Frontal cortex (tissue), 4 donors: ENCODE measurements around the gene PIP4K2A. TPM values are rescaled to one million over a fixed set of nuclear protein-coding genes. Genes with fewer than 3 reads are reported as not detected.
A peak's percentile ranks its signal among the peaks of the same experiment; 100 is the strongest.

Experiments used
- DNase-seq, 2 donors: peaks; one replicate each; pipeline ENCODE4 v3.0.0; 2012; ENCODE audit warnings: low spot score in 2 of 2
- FAIRE-seq: peaks from 2 replicates; lab custom pipeline; 2012; peaks lifted over from hg19 to GRCh38; lab: Jason Lieb, UNC
- total RNA-seq: library from RNA; depleted of rRNA; stranded (reverse); fragments of >200 nt; gene quantifications from one replicate; pipeline ENCODE4 v1.2.3, GENCODE V29; 2014
- donor health status: control.
- donor health status: control.
- donor health status: control.

PIP4K2A gene
- total RNA-seq, 1 donor from 2014 or later = 56.7 TPM

- DNase-seq (no peak), FAIRE-seq (no peak)
Observed at GRCh38 chr10:22609251-22609650, 105.1 kb downstream of the PIP4K2A start.

DNA sequence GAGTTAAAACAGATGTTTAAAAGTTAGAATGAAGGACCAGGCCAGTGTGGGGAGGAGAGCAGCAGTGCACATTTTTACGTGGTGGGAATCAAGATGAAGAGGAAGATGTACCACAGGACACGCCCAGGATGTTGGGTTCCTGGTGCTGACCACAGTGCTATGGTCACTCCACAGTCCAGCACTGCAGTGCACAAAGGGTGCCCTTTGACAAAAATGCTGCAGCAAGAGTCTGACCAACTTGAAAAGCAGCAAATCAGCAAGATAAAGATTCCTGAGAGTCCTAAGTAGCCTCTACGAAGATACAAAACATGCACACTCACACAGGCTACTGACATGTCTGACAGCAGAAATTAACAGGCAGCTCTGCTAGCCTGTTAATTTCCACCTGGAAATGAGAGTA is 107.1 kb downstream of the PIP4K2A start:
- DNase-seq (no peak), FAIRE-seq (no peak)

- DNase-seq = no peak
- FAIRE-seq = no peak
Observed at GRCh38 chr10:22606164-22606614, 108.2 kb downstream of the PIP4K2A start.

DNA sequence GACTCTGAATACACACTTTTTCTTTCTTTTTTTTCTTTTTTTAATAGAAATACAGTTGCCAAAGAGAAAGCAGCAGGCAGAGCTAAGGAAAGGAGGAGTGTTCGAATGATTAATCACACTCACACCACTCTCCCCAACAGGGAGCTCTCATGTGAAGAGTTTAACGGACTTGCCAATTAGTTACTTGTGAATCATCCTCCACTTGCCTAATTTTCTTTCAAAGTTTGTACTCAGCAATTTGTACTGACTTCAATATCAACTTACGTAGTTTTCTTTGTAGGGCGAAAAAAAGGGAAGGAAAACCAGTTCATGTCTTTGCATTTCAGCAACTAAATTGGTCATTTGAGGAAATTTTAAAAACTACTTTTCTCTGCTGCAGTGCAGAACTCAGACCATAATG is 109.2 kb downstream of the PIP4K2A start:
- FAIRE-seq (peak; percentile 28), DNase-seq (peak in 1 of 2 donors; percentile 41)

GRCh38 chr10:22604344-22605126 is 109.8 kb downstream of the PIP4K2A start:
- no peak for FAIRE-seq

DNA sequence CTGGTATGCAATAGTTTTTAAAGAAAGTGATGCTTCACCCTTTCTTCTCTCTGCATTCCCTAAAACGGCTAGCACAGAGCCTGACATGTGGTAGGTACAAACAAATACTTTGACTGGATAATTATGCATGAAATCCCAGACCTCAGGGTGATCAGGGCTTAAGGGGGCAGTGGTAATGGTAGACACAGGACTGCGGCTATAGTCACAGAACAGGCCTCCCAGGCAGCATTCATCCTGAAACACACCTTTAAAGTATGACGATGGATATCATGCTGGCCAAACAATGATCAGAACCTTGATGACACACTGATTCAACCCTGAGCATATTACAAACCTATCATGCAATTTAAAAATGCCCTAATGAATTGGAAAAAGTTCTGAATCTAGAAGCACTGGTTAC is 110.8 kb downstream of the PIP4K2A start:
- no peak for DNase-seq
- no peak for FAIRE-seq

More at GRCh38 chr10:22604344-22605126, 109.8 kb downstream of the PIP4K2A start:
- no peak for DNase-seq

DNA sequence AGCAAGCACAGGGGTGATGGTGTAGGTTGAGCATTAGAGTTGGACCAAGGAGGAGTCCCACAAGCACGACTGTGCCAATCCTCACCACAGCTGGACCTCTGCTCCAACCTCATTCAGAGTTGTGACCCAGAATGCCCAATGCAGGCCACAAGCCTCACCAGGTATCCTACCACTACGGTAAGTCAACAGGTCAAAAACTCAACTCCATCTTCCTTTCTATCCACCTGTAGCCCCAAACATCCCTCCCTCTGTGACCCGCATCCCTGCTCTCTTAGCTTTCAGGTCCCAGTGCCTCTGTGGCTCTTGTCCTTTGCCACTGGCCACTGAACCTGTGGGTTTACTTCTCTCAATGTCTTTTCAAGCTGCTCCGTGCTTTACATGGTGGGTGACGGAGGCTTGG is 112.8 kb downstream of the PIP4K2A start:
- FAIRE-seq (no peak), DNase-seq (no peak)

DNA sequence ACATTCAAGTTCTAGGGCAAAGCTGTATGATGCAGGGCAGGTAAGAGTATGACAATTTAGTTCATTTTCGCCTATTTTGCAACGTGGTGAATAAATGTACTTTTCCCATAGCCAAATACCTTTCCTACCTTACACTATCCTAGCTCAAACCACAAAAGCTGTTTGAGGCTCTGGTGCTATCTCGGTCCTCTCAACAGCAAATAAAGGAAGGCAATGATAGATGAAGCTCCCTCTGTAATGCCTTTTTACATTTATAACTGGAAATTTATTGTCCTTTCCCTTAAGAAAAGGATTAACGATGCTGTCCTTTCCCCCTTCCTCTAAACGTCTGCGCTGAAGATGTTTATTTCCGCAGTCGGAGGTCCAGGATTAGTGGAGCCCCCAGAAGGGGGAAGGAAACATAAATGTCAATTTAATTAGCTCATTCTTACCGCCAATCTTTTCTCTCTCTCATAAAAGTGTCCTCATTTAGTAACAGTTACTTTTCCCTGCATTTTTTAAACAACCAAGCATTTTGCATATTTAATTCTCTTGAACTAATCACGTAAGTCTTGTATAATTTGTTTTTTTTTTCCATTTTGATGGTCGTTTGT is 114.6 kb downstream of the PIP4K2A start:
- DNase-seq (no peak), FAIRE-seq (no peak)

DNA sequence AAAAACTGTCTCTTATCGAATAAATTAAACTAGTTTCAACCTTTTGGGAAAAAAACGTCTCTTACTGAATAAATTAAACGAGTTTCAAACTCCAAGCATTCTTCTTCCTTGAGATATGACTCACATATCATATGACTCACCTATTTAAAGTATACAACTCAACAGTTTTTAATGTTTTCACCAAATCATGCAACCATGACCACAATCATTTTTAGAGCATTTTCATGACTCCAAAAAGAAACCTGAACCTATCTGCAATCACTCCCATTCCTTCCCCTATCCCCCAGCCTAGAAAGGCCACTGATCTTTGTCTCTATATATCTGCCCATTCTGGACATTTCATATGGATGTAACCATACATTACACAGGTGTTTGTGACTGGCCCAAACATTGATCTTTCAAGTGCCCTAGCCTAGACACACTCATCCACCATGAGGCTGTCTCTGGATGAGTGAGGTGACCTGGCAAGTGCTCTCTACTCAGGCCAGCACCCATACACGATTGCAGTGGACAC is 115.3 kb downstream of the PIP4K2A start:
- FAIRE-seq (no peak), DNase-seq (no peak)

DNA sequence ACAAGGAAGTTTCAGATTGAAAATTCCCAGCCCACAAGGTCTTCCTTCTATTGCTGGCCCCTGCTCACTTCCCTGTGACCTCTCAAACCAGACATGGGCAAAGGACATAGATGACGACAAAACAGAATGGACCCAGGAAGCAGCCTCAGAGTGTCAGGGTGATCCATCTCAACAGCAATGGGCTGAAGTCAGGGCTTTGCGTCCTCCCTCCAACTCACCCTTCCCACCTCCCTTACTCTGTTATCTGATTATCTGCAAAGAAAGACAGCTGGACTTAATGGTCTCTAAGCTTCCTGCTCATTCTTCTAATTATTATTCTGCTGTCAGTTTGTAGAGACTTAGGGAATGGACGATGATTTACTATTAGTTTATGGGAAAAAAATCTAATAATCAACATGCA is 115.9 kb downstream of the PIP4K2A start:
- FAIRE-seq (no peak), DNase-seq (no peak)

GRCh38 chr10:22597138-22597537 is 117.2 kb downstream of the PIP4K2A start:
- DNase-seq (no peak), FAIRE-seq (no peak)

DNA sequence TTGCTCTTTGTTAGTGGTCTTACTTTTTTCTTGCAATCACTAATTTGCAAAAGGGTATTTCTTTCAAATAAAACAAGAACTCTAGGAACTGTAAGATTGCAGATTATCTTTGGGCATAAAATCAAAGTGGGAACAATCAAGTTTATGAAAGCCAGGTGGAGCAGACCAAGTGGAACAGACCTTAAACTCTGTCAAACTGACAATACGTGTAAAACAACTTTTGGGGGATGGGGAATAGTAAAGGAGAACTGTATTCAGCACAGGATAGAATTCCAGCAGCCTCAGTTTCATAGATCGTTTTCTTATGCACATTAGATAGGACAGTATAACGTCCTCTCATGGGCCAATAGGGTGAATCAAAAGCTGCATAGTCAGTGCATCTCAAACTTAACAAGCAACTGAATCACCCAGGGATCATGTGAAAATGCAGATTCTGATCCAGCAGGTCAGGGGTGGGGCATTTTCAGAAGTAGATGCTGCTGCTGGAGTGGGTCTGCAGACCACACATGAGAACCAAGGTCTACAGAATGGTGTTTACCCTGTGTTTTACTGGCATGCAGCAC is 120.7 kb downstream of the PIP4K2A start:
- DNase-seq (no peak), FAIRE-seq (no peak)

GRCh38 chr10:22593026-22593425 is 121.4 kb downstream of the PIP4K2A start:
- DNase-seq = no peak
- FAIRE-seq = no peak

DNA sequence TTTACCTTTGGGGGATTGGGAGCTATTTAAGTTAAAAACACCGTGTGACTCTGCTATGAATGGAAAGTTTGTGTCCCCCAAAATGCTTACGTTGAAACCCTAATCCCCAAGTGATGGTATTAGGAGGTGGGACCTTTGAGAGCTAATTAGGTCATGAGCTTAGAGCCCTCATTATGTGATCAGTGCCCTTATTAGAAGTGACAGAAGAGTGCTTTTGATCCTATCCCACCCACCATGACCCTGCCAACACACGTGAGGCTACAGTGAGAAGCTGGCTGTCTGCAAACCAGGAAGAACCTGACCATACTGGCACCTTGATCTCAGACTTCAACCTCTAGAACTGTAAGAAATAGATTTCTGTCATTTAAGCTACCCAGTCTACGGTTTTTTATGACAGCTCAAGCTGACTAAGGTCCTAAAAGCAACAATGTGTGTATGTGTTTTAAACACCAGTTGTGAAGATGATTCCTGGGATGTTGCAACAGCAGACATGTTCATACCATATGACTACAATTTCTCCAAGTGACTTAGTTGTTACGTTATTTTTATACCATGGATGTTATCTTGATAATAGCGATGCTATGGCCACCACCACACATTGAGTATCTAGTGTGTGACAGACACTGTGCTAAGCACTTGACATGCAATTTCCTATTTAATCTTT is 124.4 kb downstream of the PIP4K2A start:
- DNase-seq = no peak
- FAIRE-seq = no peak

- no peak for DNase-seq
- no peak for FAIRE-seq
Observed at GRCh38 chr10:22588462-22588861, 125.9 kb downstream of the PIP4K2A start.

DNA sequence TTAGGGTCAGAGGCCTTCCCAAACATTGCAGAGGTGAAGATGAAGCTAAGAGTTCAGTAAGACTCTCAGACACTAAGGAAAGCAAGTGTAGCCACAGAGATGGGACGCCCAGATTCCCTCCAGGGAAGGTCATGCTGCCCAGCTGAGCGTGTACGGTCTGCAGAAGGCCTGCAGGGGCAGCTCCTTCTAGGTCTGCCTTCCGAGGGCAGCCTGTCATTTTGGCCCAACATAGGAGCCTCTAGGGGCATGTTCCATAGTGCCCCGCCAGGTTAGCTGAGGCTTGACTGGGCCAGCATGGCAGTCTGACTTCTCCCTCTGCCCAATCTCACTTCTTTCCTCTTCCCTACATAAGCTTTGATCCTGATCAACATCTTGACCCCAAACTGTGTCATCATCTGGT is 130.7 kb downstream of the PIP4K2A start:
- no peak for DNase-seq
- no peak for FAIRE-seq

DNA sequence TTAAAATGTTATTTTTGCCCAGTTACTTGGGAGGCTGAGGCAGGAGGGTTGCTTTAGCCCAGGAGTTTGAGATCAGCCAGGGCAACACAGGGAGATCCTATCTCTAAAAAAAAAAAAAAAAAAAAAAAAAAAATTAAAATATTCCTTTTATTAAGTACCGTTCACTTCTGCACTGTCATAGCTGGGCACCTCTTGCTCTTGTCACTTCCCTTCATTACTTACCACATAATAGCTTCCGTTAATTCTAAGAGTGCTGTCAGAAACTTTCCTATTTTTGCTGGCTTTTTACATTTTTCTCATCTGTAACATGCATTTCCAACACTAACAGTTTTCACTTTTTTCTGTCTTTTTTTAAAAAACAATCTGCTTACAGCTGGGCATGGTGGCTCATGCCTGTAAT is 132.9 kb downstream of the PIP4K2A start:
- no peak for FAIRE-seq
- DNase-seq = no peak

- no peak for DNase-seq
- FAIRE-seq = no peak
Observed at GRCh38 chr10:22580711-22581110, 133.7 kb downstream of the PIP4K2A start.

- FAIRE-seq = no peak
- DNase-seq = no peak
Observed at GRCh38 chr10:22579826-22580225, 134.6 kb downstream of the PIP4K2A start.

DNA sequence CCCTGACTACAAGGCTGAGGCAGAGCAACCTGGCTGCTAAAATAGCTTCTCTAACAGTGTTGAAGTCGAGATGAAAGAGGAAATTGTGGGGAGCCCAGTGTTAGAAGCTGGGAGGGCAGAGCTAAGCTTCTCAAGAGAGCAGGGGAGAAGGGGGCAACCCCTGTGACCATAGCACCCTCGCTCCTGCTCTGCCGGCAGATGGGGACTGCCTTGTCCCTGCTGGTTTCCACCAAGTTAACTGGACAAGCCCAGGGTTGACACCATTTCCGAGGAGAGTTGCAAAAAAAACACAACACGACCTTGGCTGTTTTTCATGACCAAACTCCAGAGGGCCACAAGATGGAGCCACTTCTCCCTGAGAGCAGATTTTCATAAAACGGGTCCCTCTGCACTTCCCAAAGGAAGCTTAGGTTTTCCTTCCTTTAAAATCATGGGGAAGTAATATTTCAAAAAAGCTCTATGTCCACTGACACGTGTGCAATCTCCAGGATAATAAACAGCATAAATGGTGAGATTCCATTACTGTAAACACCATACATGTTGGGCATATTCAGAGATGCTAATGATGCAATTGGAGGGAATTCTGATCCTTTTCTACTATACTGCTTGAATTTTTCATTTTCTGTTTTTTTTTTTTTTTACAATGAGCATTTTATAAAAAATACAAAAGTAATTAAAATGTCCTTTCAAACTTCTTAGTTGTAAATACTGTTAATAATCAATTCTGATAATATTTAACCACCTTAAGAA is 140.4 kb downstream of the PIP4K2A start:
- FAIRE-seq (peak; percentile 45), DNase-seq (no peak)
